Smooth muscle cell (in vitro differentiated cells): ENCODE results near the gene ITFG1. TPM values are rescaled to one million over a fixed set of nuclear protein-coding genes. Genes with fewer than 3 reads are reported as not detected.

Experiments used
- polyA plus RNA-seq: library from polyadenylated mRNA; unstranded; fragments of >200 nt; fragmentation: Nextera tagmentation; extraction: Ambion mirVana; gene quantifications from 2 replicates; pipeline ENCODE4 v1.2.1, GENCODE V29; 2016
- small RNA-seq: library from RNA; depleted of rRNA; stranded (forward); fragments of <200 nt; gene quantifications from one replicate; pipeline ENCODE3, GENCODE V24; 2014
- total RNA-seq: library from RNA; depleted of rRNA; stranded (reverse); fragments of >200 nt; gene quantifications from 2 replicates; pipeline ENCODE4 v1.2.3, GENCODE V29; 2014

ITFG1 gene
- total and polyA plus RNA-seq, 2 experiments from 2014 or later = 75.2 to 100 TPM

Small RNA genes within 50 kb of the gene (small RNA-seq; reads per million reads assigned to genes)
- not detected for gene RF00019
- gene RNA5SP425 = not detected

Other genes with a start within 250 kb of the ITFG1 start
- gene PHKB, start 268 bp upstream of the ITFG1 start, total RNA-seq = 30.3 and 32.4 TPM in 2 replicates
- gene PHKB, start 268 bp upstream of the ITFG1 start, polyA plus RNA-seq = 11.4 and 17.4 TPM in 2 replicates